HTR-8/SVneo (cell line): ENCODE results near the gene LTBP1.
"Not testable (repeated sequence)": the region's sequence is repeated elsewhere in the genome, so short reads cannot be mapped to it uniquely, and the experiment has no call there.

Experiments used
- DNase-seq: peaks from one replicate; pipeline ENCODE4 v3.0.0; 2011; ENCODE audit warnings: low spot score, mixed read lengths; ENCODE audit not compliant: insufficient read length
- FAIRE-seq: peaks from 2 replicates; lab custom pipeline; 2011; peaks lifted over from hg19 to GRCh38; lab: Jason Lieb, UNC

Gene LTBP1

GRCh38 chr2:33210626-33211025 lies 263.9 kb downstream of the LTBP1 start:
- FAIRE-seq, result no peak
- peak; percentile 62 for DNase-seq

- DNase-seq, result no peak
Observed at GRCh38 chr2:33212151-33212550, 265.4 kb downstream of the LTBP1 start.

GRCh38 chr2:33213244-33213643 lies 266.5 kb downstream of the LTBP1 start:
- FAIRE-seq, result no peak
- no peak for DNase-seq

More at GRCh38 chr2:33212151-33212550, 265.4 kb downstream of the LTBP1 start:
- no peak for FAIRE-seq

- no peak for FAIRE-seq
Observed at GRCh38 chr2:33213648-33214047, 266.9 kb downstream of the LTBP1 start.

DNA sequence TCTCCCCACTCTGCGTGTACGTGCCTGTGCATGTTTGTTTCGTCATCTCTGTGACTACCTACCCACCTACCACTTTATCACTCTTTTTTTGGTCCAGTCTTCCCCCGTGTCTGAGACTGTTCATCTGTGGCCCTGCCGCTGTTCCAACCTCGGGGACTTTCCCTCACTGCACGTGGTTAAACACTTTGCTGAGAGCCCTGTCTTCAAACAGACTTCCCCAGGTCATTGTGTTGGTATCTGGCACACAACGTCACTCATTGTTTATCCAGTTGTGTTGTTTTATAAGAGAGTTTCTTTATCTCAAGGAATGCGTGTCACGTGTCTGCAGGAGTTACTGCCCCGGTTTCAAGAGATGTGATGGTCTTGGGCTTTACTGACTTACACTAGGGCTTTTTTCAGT lies 267.7 kb downstream of the LTBP1 start:
- no peak for FAIRE-seq
- DNase-seq, result no peak

More at GRCh38 chr2:33213648-33214047, 266.9 kb downstream of the LTBP1 start:
- DNase-seq, result no peak

DNA sequence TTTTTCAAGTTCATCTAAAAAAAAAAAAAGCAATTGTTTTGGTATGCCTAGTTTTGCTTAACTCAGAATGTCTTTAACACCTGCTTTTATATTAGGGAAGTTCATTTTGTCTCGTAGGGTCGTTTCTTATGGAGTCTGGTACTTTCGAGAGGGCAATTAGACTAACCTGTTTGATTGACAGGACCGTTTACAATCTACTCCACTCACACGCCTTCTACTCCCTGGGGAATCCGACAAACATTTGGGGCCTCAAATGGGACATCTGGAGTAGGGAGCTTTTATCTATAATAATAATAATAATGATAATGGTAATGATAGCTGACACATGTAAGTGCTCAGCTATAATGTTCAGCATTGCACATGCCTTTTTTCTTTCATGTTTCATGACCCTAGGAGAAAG lies 268.1 kb downstream of the LTBP1 start:
- no peak for DNase-seq

GRCh38 chr2:33215299-33215698 lies 268.5 kb downstream of the LTBP1 start:
- FAIRE-seq (no peak), DNase-seq (no peak)

More for the DNA sequence above, 268.1 kb downstream of the LTBP1 start:
- no peak for FAIRE-seq

DNA sequence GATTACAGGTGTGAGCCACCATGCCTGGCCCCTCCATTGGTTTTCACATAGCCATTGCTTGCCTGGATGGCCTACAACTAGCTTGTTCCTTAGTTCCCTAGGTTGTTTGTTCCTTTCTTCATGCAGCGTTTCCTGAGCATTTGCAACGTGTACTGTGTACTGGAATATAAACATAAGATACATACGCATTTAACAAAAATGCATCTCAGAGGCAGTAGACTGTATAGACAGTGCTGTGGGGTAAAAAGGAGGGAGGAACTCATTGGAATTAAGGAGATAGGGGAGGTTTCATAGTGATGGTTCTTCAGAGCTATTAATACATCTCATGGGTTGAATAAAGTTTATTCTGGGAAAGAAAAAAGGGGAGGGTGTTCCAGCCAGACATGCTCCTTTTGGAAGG lies 269.2 kb downstream of the LTBP1 start:
- DNase-seq, result no peak
- no peak for FAIRE-seq

- DNase-seq (no peak), FAIRE-seq (no peak)
Observed at GRCh38 chr2:33216508-33217182, 269.9 kb downstream of the LTBP1 start.

GRCh38 chr2:33217406-33217805 lies 270.7 kb downstream of the LTBP1 start:
- DNase-seq (no peak), FAIRE-seq (no peak)

GRCh38 chr2:33219114-33219513 lies 272.4 kb downstream of the LTBP1 start:
- FAIRE-seq, result no peak
- no peak for DNase-seq

DNA sequence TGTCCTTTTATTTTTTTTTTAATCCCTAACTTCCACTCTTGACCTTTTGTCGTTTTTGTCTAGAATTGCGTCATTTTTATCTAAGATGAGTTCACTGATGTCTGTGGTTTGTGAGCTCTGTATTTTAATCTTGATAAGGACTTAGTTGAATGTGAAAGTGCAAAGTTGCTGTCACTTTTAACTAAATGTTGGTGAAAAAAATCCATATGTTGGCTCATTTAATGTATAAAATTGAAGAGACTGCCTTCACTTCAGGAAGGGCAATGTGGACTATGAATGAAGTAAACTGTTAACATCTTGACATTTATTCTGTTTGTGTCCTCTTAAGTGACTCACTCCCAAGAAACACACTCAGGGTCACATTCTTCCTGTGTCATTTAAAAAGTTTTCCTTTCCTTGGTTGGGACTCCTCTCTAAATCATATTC lies 273.1 kb downstream of the LTBP1 start:
- no peak for FAIRE-seq
- DNase-seq, result no peak

DNA sequence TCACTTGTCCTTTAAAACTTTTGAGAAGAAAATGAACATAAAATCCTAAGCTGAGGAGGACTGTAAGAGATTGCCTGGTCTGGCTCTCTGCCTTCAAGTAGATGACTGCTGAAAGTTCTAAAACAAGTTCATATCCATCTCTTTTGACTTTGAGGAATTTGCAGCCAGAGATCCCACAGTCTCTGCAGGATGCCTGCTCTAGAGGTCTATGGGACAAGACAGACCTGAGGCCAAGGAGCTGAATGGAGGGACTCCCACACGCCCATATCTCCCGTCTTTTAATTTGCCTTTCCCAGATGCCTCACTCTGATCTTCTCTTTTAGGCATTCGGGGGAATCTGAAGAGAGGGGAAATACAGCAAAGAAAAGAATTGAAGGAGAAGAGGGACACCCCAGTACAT lies 273.8 kb downstream of the LTBP1 start:
- no peak for DNase-seq
- no peak for FAIRE-seq

- FAIRE-seq (peak; percentile 48), DNase-seq (no peak)
Observed at GRCh38 chr2:33221046-33221784, 274.5 kb downstream of the LTBP1 start.

DNA sequence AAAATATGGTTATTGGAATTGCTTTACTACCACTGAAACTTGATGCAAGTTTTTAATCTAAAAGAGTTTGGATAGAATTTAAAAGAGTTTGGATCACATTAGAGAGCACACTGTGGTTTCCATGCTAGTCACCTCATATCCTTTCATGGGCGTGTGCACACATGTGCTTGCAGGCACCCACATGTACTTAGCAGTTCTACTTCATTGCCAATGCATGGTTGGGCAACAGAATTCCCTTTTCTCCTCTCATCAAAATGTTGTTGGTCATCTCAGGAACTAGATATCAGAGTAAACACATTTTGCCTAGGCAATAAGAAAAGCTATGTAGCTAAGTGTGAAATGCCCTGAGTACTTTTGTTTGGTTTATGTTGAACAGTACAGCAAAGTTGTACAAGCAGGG lies 275.6 kb downstream of the LTBP1 start:
- no peak for FAIRE-seq

GRCh38 chr2:33223856-33224255 lies 277.1 kb downstream of the LTBP1 start:
- FAIRE-seq (no peak), DNase-seq (no peak)

More for the DNA sequence above, 275.6 kb downstream of the LTBP1 start:
- no peak for DNase-seq

GRCh38 chr2:33225350-33225749 lies 278.6 kb downstream of the LTBP1 start:
- DNase-seq (no peak), FAIRE-seq (no peak)

GRCh38 chr2:33226546-33226945 lies 279.8 kb downstream of the LTBP1 start:
- FAIRE-seq (no peak), DNase-seq (no peak)

GRCh38 chr2:33229646-33230045 lies 282.9 kb downstream of the LTBP1 start:
- FAIRE-seq (no peak), DNase-seq (no peak)

DNA sequence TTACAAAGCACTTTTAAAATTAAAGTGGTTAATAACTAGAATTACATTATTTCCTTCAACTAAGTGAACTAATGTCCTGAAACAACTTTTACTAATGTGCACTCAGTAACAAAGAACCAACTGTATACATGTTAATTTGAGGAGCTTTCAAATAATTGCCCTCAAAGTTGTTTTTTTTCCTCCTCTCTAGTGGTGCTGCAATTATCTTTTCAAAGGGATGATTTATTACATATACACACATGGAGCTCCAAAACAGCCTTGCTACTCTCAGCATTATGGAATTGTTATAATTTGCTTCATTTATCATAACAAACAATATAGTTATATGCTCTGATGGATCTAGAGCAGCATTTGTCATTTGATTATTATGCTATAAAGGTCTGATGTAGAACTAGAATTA lies 283.4 kb downstream of the LTBP1 start:
- FAIRE-seq, result no peak

DNA sequence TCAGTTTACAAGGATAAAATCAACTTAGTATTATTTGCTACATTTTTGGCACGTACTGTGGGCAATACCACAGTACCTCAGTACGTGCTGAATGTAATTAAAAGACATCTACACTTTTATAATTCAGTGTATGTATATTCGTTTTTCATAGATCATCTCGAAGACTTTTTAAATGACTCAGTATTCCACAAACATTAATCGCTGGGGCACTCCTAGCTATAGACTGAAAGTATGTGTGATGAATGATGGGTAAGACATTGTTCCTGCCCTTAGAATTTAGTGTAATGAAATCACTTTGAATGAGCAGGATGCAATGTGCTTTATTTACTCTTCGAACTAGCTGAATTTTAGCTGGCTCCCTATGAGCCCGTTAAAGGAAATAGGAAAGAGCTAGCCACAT lies 284.1 kb downstream of the LTBP1 start:
- DNase-seq, result no peak
- FAIRE-seq, result no peak

More for the DNA sequence above, 283.4 kb downstream of the LTBP1 start:
- no peak for DNase-seq

DNA sequence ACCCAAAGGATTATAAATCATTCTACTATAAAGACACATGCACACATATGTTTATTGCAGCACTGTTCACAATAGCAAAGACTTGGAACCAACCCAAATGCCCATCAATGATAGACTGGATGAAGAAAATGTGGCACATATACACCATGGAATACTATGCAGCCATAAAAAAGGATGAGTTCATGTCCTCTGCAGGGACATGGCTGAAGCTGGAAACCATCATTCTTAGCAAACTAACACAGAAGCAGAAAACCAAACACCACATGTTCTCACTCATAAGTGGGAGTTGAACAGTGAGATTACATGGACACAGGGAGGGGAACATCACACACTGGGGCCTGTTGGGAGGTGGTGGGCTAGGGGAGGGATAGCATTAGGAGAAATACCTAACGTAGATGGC lies 288.8 kb downstream of the LTBP1 start:
- peak; percentile 51 for FAIRE-seq
- not testable (repeated sequence) for DNase-seq
